Measurements from ENCODE around the gene SLA2. TPM values are rescaled to one million over a fixed set of nuclear protein-coding genes. Genes with fewer than 3 reads are reported as not detected.
A peak's percentile ranks its signal among the peaks of the same experiment; 100 is the strongest.
"Not testable (repeated sequence)": the region's sequence is repeated elsewhere in the genome, so short reads cannot be mapped to it uniquely, and the experiment has no call there.

The SLA2 gene
- total RNA-seq, 1 donor from 2014 or later, result 0.21 TPM

- peak; percentile 70 for DNase-seq
These were observed 72.1 kb downstream of the SLA2 start for GRCh38 chr20:36573798-36574365.

DNA sequence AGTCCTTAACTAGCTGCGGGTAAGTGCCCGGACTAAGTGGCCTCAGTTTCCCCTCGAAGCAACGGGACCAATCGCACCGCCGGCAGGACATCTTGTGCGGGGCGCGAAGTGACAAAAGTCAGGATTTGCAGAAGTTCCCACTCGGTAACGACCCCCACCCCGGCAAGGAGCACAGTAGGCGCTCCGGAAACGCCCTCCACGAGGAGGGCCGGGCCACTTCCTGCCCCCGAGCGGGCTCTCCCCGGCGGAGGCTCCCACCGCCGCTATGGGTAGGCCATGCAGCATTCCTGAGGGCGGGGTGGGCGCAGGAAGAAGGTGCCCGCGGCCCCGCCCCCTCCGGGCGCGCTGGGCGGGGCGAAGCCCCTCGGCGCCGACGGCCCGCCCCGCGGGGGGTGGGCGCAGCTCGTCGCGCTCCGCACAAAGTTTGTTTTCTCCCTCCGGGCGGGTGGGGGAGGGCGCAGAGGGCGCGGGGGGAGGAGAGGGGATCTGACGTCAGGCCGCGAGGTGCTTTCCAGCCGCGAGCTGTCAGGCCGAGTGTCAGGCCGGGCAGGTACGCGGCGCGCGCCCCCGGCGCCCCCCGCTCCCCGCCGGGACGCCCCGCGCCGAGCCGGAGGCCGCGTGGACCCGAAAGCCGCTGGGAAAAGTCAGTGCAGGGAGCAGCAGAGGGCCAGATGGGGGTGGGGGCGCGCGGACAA, 72.7 kb downstream of the SLA2 start, which contains the start of gene TGIF2:
Gene TGIF2, plus strand, starts transcription at position 495 of the 695 bp plus-strand sequence. CDS start 5,178 bp downstream, outside the sequence.
- peak; percentile 96 for DNase-seq

GRCh38 chr20:36572701-36573102, 73.3 kb downstream of the SLA2 start:
- DNase-seq, result peak; percentile 48

GRCh38 chr20:36571564-36572504, 74.2 kb downstream of the SLA2 start:
- DNase-seq, result no peak

- DNase-seq, result no peak
These were observed 76.1 kb downstream of the SLA2 start for GRCh38 chr20:36569847-36570429.

- DNase-seq, result no peak
These were observed 80.5 kb downstream of the SLA2 start for GRCh38 chr20:36565520-36565919.

- not testable (repeated sequence) for DNase-seq
These were observed 81.3 kb downstream of the SLA2 start for GRCh38 chr20:36564726-36565121.

DNA sequence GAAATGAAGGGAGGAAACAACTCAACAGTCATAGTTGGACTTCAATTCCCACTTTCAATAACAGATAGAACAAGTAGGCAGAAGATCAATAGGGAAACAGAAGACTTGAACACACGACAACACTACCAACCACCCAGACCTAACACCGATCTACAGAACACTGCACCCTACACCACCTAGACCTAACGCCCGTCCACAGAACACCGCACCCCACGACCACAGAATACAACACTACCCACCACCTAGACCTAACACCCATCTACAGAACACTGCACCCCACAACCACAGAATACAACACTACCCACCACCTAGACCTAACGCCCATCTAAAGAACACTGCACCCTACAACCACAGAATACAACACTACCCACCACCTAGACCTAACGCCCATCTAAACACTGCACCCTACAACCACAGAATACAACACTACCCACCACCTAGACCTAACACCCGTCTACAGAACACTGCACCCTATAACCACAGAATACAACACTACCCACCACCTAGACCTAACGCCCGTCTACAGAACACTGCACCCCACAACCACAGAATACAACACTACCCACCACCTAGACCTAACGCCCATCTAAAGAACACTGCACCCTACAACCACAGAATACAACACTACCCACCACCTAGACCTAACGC, 81.8 kb downstream of the SLA2 start:
- DNase-seq, result not testable (repeated sequence)

DNA sequence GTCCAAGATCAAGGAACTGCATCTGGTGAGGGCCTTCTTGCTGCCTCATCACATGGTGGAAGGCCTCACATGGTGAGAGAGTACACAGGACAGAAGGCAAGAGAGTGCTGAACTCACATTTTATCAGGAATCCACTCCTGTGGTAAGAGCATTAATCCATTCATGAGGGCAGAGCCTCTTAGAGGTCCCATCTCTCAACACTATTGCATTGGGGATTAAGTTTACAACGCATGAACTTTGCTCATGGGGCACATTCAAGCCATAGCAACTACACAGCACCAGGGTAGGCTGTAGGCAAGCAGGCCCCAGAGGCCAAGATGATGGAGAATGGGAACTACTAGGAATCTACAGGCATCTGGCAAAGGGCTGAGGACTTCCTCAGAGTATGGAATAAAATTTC, 82.6 kb downstream of the SLA2 start:
- no peak for DNase-seq

GRCh38 chr20:36562724-36563123, 83.3 kb downstream of the SLA2 start:
- no peak for DNase-seq

Small RNAs within 50 kb of the gene (small RNA-seq; reads per million reads assigned to genes)
- gene RF00019 (ENCODE audit: low replicate concordance), result not detected

Other genes starting within 250 kb of the SLA2 start
- 8.3 TPM for gene MYL9, start 104.7 kb downstream of the SLA2 start, total RNA-seq
- 21.7 TPM for gene TGIF2, start 72.6 kb downstream of the SLA2 start, total RNA-seq
- gene RAB5IF, start 40.4 kb downstream of the SLA2 start, total RNA-seq, result 54.2 TPM
- gene NDRG3, start 99.9 kb upstream of the SLA2 start, total RNA-seq, result 17.1 TPM
- gene DSN1, start 127.6 kb upstream of the SLA2 start, total RNA-seq, result 10.7 TPM
- gene TLDC2, start 229.9 kb upstream of the SLA2 start, total RNA-seq, result 0.21 TPM